ENCODE results near the gene HIVEP2.
A peak's percentile ranks its signal among the peaks of the same experiment; 100 is the strongest.

HIVEP2 gene

DNA sequence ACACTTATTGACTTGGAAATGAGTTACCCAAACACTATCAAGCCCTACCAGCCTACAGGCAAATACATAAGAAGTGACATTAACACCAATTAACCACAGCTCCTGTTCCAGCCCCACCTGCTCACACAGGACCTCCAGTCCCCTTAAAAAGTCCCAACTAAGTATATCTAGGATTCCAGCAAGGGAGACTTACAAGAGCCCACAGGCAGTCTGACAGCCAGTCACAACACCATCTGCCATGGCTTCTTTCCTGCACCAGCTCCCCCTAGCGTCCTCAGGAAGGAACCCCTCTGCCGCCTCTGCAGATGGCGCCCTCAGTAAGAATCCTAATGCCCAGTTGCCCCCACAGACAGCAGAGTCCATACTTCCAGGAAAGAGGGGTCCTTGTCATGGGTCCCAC is 122.1 kb downstream of the HIVEP2 start:
- ATAC-seq (replicated peaks) (no peak), DNase-seq (no peak)
- Mint-ChIP-seq H3K27ac (peak overlapping the region; percentile 85), H3K27me3 (no peaks in the 10 kb centered on the region), H3K4me1 (peaks cover 38 to 68% of the 10 kb centered on the region in 2 donors), H3K4me3 (peak overlapping the region; percentile 19 to 47), H3K36me3 (peaks cover 13 to 15% of the 10 kb centered on the region in 2 donors), H3K9me3 (peaks cover 3 to 4% of the 10 kb centered on the region in 2 donors)

DNA sequence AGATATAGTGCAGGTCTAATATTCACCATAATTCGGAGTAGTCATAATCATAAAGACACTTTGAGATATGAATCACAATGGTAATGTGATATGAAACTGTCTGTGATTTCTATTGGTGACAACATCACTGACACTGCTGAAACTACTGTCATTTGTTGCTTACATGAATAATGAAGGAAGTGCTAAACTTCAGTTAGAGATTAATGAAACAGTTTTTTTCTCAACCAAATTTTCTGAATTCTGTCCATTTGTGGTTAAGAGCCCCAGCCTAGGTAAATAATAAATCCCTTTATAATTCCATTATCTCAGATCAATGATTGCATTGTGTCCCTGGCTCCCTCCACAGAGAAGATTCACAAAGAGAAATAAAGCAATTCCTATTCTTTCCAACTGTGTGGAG is 122.6 kb downstream of the HIVEP2 start:
- DNase-seq (no peak), ATAC-seq (replicated peaks) (peak; percentile 75 to 78)
- Mint-ChIP-seq H3K9me3 (peaks cover 3 to 4% of the 10 kb centered on the region in 2 donors), H3K27me3 (no peaks in the 10 kb centered on the region), H3K36me3 (peaks cover 12 to 19% of the 10 kb centered on the region in 2 donors), H3K4me3 (peak overlapping the region in 1 of 2 donors; percentile 19), H3K27ac (peak overlapping the region; percentile 85), H3K4me1 (peaks cover 40 to 68% of the 10 kb centered on the region in 2 donors)

DNA sequence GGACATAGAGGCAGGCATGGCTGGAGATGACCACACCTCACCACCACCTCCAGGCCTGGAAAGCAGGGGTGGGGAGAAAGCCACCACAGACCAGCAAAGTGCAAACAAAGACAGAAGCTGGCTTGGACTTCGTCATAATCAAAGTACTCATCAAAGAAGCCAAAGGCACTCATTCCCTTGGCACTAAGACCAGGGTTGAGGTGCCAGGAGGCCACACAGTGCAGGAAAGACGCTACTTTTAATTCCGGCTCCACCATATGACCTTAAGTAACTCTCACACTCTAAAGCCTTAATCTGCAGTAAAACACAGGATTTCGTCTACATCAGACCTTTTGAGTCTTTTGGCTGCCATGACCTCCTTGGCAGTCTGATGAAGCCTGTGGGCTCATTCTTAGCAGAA is 123.1 kb downstream of the HIVEP2 start:
- DNase-seq = no peak

DNA sequence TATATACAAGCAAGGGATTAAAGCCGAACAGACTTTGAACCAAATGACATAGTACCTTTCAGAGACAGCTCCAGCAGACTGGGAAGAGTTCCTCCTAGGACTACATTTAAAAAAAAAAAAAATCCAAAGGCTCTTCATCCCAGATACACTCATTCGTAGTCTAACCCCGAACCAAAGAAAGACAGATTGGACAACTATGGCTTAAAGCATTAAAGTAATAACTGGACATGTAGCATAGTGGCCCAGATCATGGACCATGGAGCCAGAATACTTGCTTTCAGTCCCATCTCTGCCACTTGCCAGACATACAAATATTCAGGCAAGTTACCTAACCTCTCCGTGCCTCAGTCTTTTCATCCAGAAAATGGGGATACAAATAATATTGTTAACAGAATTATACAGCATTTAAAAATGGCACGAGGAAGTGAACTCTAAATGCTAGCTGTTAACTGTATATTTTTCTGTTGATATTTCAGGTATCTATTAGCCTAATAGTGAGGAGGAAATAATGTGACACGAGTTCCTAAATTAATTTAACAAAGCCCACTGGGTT is 123.7 kb downstream of the HIVEP2 start:
- ATAC-seq (replicated peaks) = no peak
- H3K36me3 Mint-ChIP-seq = peaks cover 14 to 27% of the 10 kb centered on the region in 2 donors
- no peak for DNase-seq
- H3K27me3 Mint-ChIP-seq = no peaks in the 10 kb centered on the region
- peak overlapping the region; percentile 86 for H3K27ac Mint-ChIP-seq
- peaks cover 3 to 4% of the 10 kb centered on the region in 2 donors for H3K9me3 Mint-ChIP-seq
- H3K4me3 Mint-ChIP-seq = no peak overlapping the region
- H3K4me1 Mint-ChIP-seq = peaks cover 44 to 68% of the 10 kb centered on the region in 2 donors

More for the DNA sequence above, 123.1 kb downstream of the HIVEP2 start:
- Mint-ChIP-seq H3K36me3 (peaks cover 12 to 21% of the 10 kb centered on the region in 2 donors), H3K4me1 (peaks cover 39 to 68% of the 10 kb centered on the region in 2 donors), H3K27ac (peak overlapping the region; percentile 86), H3K4me3 (peak overlapping the region in 1 of 2 donors; percentile 6), H3K27me3 (no peaks in the 10 kb centered on the region), H3K9me3 (peaks cover 3 to 4% of the 10 kb centered on the region in 2 donors)
- ATAC-seq (replicated peaks) = no peak

GRCh38 chr6:142820338-142821051 is 124.5 kb downstream of the HIVEP2 start:
- Mint-ChIP-seq H3K4me1 (peaks cover 44 to 68% of the 10 kb centered on the region in 2 donors), H3K27me3 (no peaks in the 10 kb centered on the region), H3K9me3 (peaks cover 3 to 4% of the 10 kb centered on the region in 2 donors), H3K27ac (peak overlapping the region; percentile 97), H3K4me3 (peak overlapping the region; percentile 83 to 86), H3K36me3 (peaks cover 14 to 29% of the 10 kb centered on the region in 2 donors)
- ATAC-seq (replicated peaks) (no peak), DNase-seq (no peak)

GRCh38 chr6:142819603-142820337 is 125.2 kb downstream of the HIVEP2 start:
- H3K4me1 Mint-ChIP-seq = peaks cover 47 to 68% of the 10 kb centered on the region in 2 donors
- ATAC-seq (replicated peaks) = peak; percentile 79 to 80
- DNase-seq = peak; percentile 50
- H3K27me3 Mint-ChIP-seq = no peaks in the 10 kb centered on the region
- H3K9me3 Mint-ChIP-seq = peaks cover 3 to 4% of the 10 kb centered on the region in 2 donors
- peaks cover 17 to 33% of the 10 kb centered on the region in 2 donors for H3K36me3 Mint-ChIP-seq
- H3K27ac Mint-ChIP-seq = peak overlapping the region; percentile 97
- H3K4me3 Mint-ChIP-seq = peak overlapping the region; percentile 83 to 86

DNA sequence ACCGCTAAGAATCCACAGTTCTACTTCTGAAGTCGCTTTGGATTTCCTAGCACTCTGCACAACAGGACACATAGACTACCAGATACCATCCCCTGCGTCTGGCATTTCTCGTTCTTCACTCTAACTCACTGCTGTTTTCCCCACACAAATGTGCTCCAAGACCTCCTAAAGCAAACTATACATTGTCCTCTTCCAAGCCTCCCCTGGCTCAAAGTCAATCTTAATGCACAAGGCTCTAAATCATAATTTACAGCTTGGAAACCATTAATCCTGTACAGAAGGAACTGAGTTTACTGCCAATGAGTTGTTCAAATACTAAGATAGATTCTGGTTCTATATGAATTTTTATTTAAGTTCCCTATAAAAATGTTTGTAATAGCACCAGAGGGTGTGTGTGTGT is 128.5 kb downstream of the HIVEP2 start:
- Mint-ChIP-seq H3K27ac (no peak overlapping the region), H3K27me3 (no peaks in the 10 kb centered on the region), H3K9me3 (no peaks in the 10 kb centered on the region), H3K4me1 (peaks cover 43 to 70% of the 10 kb centered on the region in 2 donors), H3K36me3 (peaks cover 17 to 29% of the 10 kb centered on the region in 2 donors), H3K4me3 (no peak overlapping the region)
- DNase-seq (no peak), ATAC-seq (replicated peaks) (no peak)

GRCh38 chr6:142816031-142816430 is 128.9 kb downstream of the HIVEP2 start:
- H3K27ac Mint-ChIP-seq = no peak overlapping the region

DNA sequence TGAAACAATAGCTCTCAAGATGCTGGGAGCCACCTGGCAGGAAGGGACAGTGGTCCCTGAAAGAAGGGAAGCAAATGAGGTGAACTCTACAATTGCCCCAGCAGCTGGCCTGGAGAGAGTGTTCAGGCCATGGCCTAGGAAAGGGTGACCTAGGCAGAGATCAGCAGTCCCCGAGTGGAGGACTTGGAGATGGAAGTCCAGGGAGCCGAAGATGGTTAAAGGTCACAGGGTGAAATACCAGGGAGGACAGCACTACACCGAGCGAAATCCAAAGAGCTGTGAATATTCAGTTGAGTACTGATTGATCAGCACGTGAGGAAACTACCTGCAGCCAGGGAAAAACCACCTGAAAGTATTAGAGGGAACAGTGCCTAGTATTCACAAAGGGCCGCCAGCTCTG is 133.1 kb downstream of the HIVEP2 start:
- no peak overlapping the region for H3K4me3 Mint-ChIP-seq
- peaks cover 3 to 4% of the 10 kb centered on the region in 2 donors for H3K9me3 Mint-ChIP-seq
- H3K27ac Mint-ChIP-seq = peak overlapping the region; percentile 43
- ATAC-seq (replicated peaks) = no peak
- peaks cover 45 to 58% of the 10 kb centered on the region in 2 donors for H3K4me1 Mint-ChIP-seq
- no peak for DNase-seq
- no peaks in the 10 kb centered on the region for H3K27me3 Mint-ChIP-seq
- peaks cover 37 to 45% of the 10 kb centered on the region in 2 donors for H3K36me3 Mint-ChIP-seq

More at GRCh38 chr6:142816031-142816430, 128.9 kb downstream of the HIVEP2 start:
- Mint-ChIP-seq H3K27me3 (no peaks in the 10 kb centered on the region), H3K4me1 (peaks cover 46 to 70% of the 10 kb centered on the region in 2 donors), H3K9me3 (no peaks in the 10 kb centered on the region), H3K36me3 (peaks cover 17 to 29% of the 10 kb centered on the region in 2 donors), H3K4me3 (no peak overlapping the region)
- ATAC-seq (replicated peaks) = no peak
- no peak for DNase-seq

DNA sequence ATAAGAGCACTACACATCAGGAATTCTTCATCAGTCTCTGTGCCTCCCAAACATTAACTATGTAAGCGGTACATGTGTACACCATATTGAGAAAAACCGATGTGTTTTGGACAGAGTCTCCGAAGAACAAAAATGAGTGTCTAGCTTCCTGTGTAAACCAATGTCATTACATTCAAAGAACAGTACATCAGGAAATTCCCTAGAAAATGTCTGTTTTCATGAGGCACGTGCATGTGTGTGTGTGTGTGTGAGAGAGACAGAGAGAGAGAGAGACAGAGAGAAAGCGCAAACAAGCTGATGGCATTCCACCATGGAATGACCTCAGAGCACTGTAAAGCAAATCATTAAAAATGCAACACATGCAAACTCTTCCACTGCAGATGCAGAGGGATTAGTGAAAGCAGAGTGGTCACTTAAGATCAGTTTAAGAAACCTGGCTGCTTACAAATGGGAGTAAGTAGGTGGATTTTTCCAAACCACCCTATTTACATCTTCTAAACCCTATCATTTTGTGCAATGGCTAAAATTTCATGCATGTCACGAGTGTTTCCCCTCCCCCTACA is 133.9 kb downstream of the HIVEP2 start:
- ATAC-seq (replicated peaks) (peak; percentile 82 to 85), DNase-seq (no peak)
- peaks cover 39 to 42% of the 10 kb centered on the region in 2 donors for H3K36me3 Mint-ChIP-seq
- H3K4me3 Mint-ChIP-seq = peak overlapping the region; percentile 43 to 49
- peak overlapping the region; percentile 34 for H3K27ac Mint-ChIP-seq
- peaks cover 43 to 63% of the 10 kb centered on the region in 2 donors for H3K4me1 Mint-ChIP-seq
- no peaks in the 10 kb centered on the region for H3K27me3 Mint-ChIP-seq
- H3K9me3 Mint-ChIP-seq = peaks cover 3 to 4% of the 10 kb centered on the region in 2 donors

DNA sequence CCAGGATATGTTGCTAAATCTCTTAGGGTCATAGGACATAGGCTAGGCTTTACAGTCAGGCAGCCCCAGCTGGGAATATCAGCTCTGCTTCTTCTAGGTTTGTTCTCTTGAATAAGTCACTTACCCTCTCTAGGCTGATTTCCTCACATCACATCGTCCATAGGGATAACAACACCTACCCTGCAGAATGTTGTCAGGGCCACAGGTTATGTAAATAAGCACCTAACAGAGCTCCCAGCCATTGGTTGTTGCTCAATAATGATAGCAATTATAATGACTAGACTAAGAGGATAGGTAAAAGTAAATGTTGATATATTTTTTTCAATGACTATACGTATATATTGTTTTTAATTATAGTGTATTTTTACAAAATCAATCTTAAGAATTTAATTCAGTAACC is 135.0 kb downstream of the HIVEP2 start:
- peaks cover 41 to 70% of the 10 kb centered on the region in 2 donors for H3K4me1 Mint-ChIP-seq
- peaks cover 37 to 43% of the 10 kb centered on the region in 2 donors for H3K36me3 Mint-ChIP-seq
- DNase-seq (no peak), ATAC-seq (replicated peaks) (no peak)
- no peaks in the 10 kb centered on the region for H3K27me3 Mint-ChIP-seq
- peaks cover 3 to 4% of the 10 kb centered on the region in 2 donors for H3K9me3 Mint-ChIP-seq
- no peak overlapping the region for H3K27ac Mint-ChIP-seq
- no peak overlapping the region for H3K4me3 Mint-ChIP-seq

- Mint-ChIP-seq H3K36me3 (peaks cover 29 to 33% of the 10 kb centered on the region in 2 donors), H3K4me1 (peaks cover 39 to 70% of the 10 kb centered on the region in 2 donors), H3K27ac (no peak overlapping the region), H3K9me3 (peaks cover 3 to 4% of the 10 kb centered on the region in 2 donors), H3K4me3 (no peak overlapping the region), H3K27me3 (no peaks in the 10 kb centered on the region)
- ATAC-seq (replicated peaks) = no peak
- DNase-seq = no peak
These were observed 136.4 kb downstream of the HIVEP2 start for GRCh38 chr6:142808405-142809061.

DNA sequence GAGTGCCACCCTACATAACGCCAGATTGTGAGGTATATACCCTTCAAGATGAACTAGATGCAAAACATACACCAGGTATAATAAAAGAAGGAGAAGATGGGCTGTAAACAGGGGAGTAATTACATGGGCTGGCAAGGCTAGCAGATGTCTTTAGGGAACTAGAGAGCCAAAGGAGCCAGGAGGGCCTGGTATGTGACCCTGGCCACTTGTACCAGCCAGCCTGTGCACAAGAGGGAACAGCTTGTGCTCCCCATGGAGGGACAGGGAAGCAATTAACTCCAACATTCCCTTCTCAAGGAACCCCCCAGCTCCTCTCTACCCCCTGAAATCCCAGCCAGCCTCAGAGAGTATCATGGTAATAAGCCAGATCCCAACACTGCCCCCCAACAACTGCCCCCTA is 139.9 kb downstream of the HIVEP2 start:
- peak overlapping the region; percentile 65 for H3K27ac Mint-ChIP-seq
- no peaks in the 10 kb centered on the region for H3K27me3 Mint-ChIP-seq
- peaks cover 3 to 4% of the 10 kb centered on the region in 2 donors for H3K9me3 Mint-ChIP-seq
- H3K4me3 Mint-ChIP-seq = no peak overlapping the region
- no peak for ATAC-seq (replicated peaks)
- DNase-seq = no peak
- peaks cover 33 to 43% of the 10 kb centered on the region in 2 donors for H3K36me3 Mint-ChIP-seq
- peaks cover 39 to 75% of the 10 kb centered on the region in 2 donors for H3K4me1 Mint-ChIP-seq

Data from stimulated activated naive B cell treated with anti-CD40 and anti-IgM and Interleukin-4, amounts not matched to agents 10 μg/mL and 1 μg/mL and 100 μg/mL, for 72 hours (primary cell).